GM21723 (cell line): ENCODE measurements around the gene NUDT12.

Experiments used
- ATAC-seq: cut with Tn5 transposase; IDR thresholded peaks from one replicate; pipeline ENCODE4 v1.9.1; 2021; ENCODE audit warnings: mild to moderate bottlenecking, moderate library complexity; ENCODE audit not compliant: unreplicated experiment

The NUDT12 gene

DNA sequence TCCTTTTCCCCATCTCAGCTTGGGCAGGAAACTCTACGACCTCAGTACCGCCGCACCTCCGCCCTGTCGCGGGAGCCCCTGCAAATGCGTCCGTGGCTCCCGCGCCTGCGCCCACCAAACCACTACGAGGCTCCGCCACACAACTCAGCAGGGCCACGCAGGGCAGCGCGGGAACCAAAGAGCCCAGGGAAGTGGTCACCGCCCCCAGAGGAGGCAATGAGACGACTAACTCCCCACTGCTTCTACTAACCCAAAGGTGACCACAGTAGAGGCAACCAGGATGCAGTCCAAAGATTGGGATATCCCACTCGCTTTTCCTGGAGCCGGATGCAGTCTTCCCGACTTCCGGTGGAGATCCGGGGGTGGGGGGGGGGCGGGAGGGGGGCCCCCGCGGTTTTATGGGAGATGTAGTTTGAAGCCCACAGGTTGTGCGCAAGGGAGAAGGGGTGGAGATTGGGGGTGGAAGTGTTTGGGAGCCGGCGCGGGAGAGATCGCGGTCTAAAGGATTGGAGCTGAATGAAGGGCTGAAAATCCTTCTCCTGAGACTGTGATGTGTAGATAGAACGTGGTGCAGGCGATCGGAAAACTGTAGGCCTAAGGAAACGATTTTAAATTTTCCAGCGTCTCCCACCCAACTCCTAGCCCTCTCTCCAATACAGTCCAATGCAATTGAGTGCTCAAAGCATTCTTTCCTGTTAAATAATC is at the start of gene NUDT12:
Gene NUDT12, minus strand, starts transcription at position 337 of the 705 bp plus-strand sequence. CDS start 2,541 bp downstream, outside the sequence.
- peak; percentile 91 for ATAC-seq

DNA sequence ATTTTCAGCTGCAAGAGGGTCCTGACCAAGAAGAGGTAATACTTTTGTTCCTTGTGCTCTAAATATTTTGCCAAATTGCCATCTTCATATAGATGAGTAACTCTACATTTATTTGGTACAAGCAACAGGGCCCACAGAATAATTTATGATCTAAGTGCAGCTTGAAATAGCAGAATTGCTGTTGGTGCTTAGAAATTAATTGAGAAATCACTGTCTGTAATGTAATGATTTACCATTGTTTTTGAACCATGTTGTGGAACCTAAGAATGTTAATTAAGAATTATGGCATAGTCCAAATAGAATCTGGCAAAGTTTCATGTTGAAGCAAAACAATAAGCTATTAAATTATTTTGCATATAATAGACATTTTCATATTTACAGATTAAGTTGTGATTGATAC is 44.8 kb upstream of the NUDT12 start:
- no peak for ATAC-seq

DNA sequence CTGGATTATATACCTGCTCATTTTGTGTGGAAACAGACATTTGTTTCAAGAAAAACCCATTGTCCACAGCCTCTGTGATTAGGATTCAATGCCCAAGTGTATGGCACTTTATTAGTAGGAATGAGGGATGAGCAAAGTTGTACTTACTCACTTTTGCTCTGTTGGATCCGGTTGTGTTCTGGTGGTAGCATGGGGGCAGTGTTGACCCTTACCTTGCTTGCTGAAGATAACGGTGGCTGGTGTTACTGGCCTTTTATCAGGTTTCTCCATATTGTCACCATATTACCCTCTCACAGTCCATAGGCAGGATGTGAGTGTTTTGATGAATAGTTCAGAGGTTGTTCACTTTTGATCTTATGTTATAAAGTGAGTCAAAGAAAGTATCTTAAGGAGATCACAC is 42.7 kb upstream of the NUDT12 start:
- no peak for ATAC-seq

DNA sequence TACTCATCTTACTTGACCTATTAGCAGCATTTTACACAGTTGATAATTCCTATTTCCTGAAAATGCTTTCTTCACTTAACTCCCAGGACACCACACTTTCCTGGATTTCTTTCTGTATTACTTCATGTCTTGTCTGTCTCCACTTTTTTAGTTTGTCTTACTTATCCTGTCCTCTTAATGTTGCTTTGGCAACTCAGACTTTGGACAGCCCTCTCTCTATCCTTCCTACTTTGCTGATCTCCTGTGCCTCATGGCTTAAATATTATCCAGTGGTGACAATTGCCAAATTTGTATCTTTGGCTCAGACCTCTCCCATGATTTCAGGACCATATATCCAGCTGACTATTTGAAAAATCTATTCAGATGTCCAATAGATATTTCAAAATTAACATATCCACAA is 39.8 kb upstream of the NUDT12 start:
- ATAC-seq = no peak

DNA sequence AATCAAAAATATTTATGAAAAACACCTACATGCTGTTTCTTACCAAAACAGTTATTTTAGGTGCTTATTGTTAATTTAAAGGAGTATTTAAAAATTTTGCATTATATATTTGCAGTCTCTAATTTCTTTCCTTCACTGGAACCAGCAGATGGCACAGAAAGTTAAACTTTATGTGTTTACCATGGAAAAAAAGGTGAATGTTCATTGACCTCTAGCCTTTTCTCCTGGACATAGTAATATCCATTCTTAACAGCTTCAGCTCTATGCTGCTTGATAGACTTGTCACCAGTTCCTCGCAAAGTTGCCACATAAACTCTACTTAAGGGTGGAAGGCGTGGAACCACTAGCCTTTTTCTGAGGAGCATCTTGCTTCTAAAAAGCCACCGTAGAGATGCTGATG is 38.7 kb upstream of the NUDT12 start:
- no peak for ATAC-seq

DNA sequence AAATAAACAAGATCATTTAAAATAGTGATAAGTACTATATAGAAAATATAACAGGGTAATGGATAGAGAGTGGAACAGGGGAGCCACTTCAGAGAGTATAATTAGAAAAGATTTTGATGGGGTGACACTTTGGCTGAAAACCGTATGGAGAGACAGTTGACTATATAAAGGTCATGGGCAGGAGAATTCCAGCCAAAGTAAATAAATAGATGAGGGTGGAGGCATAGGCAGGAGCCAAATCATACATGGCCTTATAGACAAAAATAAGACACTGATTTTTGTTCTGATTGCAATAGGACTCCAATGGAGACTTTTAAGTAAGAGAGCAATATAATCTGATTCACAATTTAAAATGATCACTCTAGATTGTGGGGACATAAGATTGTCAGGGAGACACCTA is 37.5 kb upstream of the NUDT12 start:
- ATAC-seq = no peak

DNA sequence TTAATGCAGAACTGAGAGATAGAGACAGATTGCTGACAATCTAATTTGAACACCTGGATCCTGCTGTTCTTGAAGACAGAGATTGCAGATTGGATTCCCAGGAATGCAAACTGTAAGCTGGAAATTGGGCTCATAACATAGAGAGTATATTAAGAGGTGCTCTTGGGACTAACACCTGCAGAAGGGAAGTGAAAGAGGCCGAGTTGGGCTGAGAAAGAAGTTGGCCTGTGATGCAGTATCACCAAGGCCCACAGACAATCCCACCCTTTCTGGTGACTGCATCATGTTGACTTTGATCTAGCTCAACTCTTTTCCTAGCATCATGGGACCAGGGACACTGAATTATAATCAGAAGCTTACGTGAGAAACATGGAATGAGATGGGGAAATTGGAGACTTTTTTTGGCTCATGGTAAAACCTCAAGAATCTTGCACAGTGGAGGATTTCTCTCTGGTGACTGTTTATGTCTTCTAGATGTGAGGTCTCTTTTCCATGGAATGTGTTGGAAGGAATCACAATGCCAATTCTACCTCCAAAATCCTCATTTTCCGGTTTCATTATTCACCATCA is 36.5 kb upstream of the NUDT12 start:
- ATAC-seq = no peak

DNA sequence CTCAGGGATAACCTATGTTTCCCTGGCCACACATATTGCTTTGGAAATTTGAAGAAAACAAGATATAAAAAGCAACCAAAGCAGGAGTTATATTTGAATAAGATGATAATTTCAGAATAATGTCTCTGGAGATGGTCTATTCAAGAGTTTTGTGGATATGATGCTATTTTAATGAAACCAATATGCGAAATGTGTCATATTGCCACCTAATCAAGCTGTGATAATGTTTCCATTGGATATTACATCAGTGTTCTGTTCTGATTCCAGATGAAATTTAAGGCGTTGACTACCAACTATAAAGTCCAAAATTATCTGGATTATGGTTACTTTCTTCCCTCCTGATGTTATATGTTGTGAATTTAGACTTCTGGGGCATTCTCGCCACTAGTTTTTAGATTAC is 27.6 kb upstream of the NUDT12 start:
- ATAC-seq = no peak

DNA sequence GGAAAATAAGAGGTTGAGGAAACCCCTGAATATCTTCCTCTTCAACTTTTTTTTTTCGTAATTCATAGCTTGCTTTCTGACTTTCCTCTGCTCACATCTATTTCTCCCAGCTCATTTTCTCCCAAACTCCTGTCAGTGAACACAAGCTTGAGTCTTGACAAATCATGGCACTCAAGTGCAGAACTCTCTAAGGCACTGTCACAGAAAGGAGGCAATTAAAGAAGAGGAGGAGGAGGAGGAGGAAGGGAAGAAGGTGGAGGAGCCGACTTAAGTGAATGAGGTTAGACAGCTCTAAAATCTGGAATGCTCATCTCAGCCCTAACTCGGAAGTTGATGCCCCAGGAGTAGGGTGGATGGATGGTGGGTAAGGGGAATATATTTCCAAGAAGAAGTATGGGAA is 27.2 kb upstream of the NUDT12 start:
- no peak for ATAC-seq

DNA sequence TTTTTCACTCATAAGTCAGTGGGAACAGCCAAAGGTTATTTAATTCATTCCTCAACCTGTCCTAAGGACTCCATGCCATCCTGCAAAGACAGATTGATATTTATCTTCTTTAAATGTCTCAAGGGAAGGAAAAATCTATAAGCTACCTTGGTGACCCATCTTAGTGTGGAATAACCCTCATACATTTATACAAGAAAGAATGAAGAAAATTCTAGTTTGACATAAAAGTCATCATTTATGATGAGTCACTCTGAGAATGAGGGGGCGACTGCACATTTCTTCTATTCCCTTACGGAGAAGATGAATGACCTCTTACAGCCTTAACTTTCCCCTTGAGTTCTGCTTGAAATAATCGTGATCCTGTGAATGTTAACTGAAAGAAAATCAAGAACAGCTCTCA is 26.8 kb upstream of the NUDT12 start:
- no peak for ATAC-seq

DNA sequence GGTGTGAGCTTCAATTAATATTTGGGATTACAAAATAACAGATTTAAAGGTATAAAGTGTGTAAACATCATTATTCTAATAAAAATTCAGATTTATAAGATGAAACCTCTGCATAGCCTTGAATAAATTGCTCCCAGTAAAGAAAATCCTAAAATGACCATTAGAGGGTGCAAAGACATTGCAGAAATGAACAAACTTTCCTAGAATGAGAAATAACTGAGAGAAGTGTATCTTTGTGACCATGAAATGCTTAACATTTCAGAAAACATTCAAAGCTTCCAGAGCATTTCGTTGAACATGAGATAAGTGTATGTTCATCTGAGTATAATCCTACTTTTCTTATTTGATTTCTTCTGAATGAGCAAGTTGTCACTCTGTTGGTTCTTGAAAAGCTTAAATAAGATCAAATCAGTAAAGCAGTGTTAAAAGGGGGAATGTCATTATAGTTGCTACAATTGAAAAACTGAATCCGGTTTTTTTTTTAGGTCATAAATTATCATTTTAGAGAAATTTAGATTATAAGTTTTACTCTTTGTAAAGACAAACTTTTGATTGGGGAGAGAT is 24.7 kb upstream of the NUDT12 start:
- ATAC-seq = no peak

DNA sequence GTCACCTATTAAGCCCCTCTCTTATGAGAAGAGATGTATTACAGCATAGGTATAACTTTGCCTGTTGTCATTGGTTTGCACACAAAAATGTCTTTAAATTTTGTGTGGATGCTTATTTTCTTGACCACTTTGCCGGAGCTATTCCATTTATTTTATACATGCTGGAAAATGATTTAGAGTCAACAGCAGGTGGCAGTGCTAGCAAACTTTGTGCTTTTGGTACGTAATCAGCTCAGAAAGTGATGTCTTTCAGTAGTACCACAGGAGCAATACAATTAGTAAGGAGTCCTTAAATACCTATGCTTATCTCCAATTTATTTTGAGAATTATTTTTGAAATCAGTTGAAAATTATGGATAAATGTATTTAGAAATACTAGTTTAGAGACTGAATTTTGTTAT is 19.8 kb upstream of the NUDT12 start:
- ATAC-seq = no peak

DNA sequence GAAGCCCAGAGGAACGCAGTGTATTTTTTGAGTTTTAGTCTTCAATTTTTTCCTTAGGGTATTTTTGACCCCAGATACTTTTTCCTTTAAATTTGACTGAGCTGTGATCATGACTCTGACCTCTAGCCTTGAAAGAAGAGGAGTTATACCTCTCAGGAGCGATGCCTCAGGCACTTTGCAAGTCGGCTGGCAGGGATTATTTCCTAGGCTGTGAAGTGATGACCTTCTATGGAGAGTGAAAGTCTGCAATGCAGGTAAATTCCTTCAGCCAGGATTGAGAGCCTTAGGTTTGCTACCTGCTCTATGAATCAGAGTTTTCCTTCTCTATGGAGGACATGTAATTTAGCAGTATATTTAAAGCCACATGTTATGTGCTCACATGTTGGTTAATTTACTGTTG is 10.8 kb upstream of the NUDT12 start:
- no peak for ATAC-seq

DNA sequence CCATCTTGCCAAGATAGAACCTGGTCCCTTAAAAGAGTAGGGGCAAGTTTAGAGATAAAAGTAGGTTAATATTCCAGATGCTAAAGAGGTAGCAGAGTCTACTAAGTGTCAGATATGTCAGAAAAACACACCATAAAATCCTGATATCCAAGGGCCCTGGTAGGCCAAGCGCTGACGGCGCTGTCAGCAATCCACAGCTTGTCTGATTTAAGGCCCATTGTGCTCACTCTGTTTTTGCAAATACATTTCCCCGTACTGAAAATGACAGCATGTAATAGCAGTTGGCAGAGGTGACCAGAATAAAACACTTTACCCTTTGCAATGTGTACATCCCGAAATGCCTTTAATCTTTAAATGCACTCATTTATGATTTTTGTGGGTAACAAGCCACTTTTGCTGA is 9.9 kb upstream of the NUDT12 start:
- no peak for ATAC-seq

DNA sequence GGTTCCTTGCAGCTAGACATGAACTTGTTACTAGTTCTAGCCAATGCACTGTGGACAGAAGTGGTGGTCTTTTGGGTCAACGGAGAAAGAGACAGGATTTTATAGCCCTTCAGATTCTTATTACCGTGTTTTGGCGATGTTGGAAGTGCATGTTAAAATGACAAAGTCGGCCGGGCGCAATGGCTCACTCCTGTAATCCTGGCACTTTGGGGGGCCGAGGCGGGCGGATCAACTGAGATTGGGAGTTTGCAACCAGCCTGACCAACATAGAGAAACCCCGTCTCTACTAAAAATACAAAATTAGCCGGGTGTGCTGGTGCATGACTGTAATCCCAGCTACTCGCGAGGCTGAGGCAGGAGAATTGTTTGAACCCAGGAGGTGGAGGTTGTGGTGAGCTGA is 9.1 kb upstream of the NUDT12 start:
- no peak for ATAC-seq

DNA sequence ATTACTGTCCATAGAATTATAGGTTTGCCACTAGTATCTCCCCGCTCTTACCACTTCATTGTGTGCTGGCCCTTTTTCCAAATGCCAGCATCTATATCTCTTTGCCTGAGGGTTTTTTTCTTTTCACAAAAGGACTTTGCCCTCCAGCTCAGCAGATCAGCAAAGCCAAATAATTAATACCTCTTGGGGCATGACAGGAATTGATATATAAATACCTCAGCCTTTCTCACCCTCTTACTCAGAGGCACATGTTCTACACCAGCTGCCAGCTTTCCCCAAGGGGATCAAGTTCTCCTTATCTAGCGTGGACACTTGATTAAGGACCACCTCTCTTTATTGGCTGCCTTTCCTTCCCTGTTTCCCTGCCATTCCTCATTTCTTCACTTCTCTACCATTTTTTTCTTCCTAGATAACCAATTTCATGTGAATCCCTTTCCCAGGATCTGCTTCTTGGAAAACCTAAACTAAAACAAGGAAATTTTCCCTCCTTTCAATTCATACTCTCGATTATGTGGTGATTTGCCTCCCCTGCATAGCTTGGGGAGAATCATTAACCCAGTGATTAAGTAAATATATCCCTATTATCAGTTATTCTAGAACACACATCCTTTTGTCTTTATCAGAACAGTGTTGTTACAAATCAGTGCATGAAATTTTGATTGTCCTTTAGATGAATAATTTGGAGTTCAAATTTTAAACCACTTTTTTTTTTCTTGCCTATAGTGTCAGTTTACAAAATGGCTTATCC is 6.9 kb upstream of the NUDT12 start:
- no peak for ATAC-seq

DNA sequence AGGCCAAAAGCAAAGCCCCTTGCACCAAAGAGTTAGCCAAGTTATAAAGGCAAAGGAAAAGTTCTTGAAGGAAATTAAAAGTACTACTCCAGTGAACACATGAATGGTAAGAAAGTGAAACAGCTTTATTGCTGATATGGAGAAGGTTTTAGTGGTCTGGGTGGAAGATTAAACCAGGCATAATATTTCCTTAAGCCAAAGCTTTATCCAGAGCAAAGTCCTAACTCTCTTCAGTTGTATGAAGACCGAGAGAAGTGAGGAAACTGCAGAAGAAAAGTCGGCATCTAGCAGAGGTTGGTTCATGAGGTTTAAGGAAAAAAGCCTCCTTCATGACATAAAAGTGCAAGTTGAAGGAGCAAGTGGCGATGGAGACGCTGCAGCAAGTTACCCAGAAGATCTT is 3.1 kb upstream of the NUDT12 start:
- ATAC-seq = no peak

DNA sequence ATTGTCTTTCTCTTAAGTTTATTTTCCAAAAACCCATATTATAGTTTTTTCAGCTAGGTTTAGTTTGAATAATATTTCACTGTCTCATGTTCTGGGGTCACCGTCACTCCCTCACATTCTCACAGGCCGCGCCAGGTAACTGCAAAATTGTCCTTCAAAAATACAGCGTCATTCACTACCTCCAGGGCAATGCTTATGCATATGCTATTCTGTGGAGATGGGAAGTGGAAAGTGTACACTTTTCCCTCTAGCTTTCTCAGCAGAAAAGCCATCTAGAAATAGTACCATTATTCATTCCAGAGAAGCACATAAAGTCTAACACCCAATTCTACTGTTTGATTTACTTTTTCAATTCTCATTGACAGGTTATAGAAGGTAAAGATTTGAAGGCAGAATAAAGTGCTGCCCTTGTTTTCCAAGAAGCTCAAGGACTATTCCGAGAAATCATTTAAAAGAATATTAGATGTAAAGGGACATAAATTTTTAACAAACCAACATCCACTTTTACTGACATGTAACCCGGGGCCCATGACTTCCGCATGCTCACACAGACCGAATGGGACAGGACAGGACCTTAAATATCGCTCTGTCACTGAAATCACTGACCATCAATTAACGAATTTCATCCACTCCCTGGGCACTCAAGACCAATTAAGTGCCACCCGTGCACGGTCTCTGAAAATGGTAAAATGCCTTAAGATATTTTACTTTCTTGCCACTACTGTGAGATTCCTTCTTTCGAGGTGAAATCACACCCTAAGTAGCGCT is 720 bp downstream of the NUDT12 start:
- ATAC-seq = peak; percentile 57

DNA sequence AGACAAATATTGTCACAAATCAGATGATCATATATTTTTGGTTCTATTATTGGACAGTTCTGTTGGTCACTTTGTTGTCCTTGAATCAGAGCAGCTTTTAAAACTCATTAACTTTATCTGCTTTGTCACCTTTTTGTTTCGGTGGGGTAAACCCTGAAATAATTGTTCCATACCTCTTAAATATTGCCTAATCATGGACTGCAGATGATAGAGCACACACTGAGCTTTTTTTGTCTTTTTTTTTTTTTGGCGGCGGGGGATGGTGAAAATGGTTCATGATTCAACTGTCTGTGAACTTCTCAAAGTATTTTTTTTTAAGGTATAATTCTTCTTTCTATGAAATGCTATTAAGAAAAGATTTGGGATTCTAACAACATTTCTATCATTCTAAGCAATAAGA is 1.8 kb downstream of the NUDT12 start:
- ATAC-seq = no peak

DNA sequence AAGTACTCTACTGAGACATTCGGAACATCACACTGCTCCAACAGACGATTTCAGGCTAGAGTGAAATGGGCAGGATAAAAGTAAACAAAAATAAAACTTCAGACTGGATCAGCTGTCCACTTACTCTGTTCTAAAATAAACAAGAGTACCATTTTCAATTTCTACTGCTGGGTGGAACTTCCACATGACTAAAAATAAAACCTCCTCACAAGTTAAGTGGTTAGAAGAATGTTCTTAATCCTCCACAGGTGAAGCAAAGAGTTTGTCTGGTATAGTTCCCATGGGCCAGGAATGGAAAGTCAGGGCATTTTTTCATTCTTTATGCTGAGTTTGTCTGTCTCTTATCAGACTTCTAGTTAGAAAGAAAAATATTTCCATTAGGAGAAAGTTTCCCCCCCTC is 15.7 kb downstream of the NUDT12 start:
- ATAC-seq = peak; percentile 75

DNA sequence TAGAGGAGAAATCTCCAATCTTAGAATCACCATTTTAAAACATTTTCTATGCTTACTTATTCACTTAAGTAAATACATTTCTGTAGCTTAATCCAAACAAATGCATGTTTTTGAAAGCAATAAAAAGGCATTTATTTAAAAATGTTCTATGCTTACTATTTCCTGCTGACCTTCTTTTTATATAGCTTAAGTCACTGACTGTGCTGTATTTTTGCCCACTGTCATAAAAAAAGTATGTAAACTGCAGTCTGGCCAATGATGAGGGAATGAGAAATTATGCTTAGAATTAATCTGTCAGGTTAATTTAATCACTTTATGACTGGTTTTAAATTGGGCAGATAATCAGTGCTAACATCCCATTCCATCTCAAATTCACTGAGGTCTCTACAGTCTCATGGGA is 20.1 kb downstream of the NUDT12 start:
- no peak for ATAC-seq
